Coronary artery (tissue), 2 donors: ENCODE data around the gene UMAD1.

ENCODE experiments used
- DNase-seq: peaks from one replicate; pipeline ENCODE4 v3.0.0-alpha.2; 2017; ENCODE audit warnings: low spot score
- H3K27ac ChIP-seq, 2 donors: fragments of 200-600 bp; sonication (generic); one replicate each; pipeline ENCODE4 v1.5.1; 2016 to 2019
- H3K4me3 ChIP-seq: fragments of 200-600 bp; sonication (generic); 2 replicates; pipeline ENCODE4 v1.5.1; 2016; ENCODE audit warnings: mild to moderate bottlenecking, moderate library complexity
- CTCF ChIP-seq: fragments of 200-600 bp; sonication (generic); IDR thresholded peaks from one replicate; pipeline ENCODE4 v1.5.1; 2019; ENCODE audit warnings: antibody characterized with exemption

The UMAD1 gene

DNA sequence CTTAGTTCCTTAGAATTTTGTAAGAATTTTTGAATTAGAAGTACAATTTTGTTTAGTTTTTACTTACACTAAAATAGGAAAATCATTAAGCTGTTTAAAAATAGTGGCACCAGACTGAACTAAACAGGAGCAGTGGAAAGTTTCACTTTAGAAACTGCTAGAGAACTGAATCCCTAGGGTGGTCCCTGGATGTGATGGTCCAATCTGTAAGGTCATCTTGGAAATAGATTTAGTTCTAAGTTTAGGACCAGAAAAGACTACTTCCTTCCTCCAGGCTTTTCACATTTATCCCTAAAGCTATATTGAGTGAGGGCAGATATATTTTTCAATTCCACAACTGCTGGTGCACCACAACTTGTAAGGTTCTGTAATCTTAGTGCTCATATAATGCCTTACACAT is 58.8 kb downstream of the UMAD1 start:
- DNase-seq = no peak
- no peak overlapping the region for H3K27ac ChIP-seq
- H3K4me3 ChIP-seq = peak overlapping the region; percentile 36
- no peak for TF ChIP-seq CTCF

DNA sequence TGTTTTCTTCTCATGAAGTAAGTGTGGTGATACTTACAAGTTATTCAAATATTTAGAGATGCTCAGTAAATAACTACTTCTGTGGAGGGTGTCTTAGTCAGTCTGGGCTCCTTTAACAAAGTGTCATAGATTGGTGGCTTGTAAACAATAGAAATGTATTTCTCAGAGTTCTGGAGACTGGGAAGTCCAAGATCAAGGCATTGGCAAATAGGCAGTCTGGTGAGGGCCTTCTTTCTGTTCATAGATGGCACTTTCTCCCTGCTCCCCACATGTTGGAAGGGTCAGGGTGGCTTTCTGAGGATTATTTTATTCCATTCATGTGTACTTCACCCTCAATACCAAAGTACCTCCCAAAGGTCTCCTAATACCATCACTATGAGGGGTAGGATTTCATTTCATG is 59.4 kb downstream of the UMAD1 start:
- no peak for DNase-seq
- no peak for TF ChIP-seq CTCF
- peak overlapping the region; percentile 36 for H3K4me3 ChIP-seq

DNA sequence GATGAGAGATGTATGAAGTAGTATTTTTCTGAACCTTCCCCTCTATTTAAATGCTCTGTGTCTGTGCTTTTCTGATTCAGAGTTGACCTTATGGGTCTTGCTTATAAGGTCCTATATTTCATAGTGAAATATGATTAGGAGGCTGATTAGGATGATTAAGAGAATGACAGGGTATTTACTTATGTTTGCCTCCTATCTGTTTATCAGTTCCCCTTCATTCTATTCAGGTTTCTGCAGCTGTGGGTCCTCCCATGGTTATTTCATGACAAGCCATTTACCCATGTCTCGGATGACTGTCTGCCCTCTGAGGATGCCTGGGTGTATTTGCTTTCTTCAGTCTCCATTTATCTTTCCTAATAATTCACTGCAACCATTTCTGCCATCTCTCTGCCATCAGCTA is 61.0 kb downstream of the UMAD1 start:
- TF ChIP-seq CTCF = no peak
- no peak for DNase-seq
- no peak overlapping the region for H3K27ac ChIP-seq

More for the DNA sequence above, 59.4 kb downstream of the UMAD1 start:
- H3K27ac ChIP-seq = no peak overlapping the region

DNA sequence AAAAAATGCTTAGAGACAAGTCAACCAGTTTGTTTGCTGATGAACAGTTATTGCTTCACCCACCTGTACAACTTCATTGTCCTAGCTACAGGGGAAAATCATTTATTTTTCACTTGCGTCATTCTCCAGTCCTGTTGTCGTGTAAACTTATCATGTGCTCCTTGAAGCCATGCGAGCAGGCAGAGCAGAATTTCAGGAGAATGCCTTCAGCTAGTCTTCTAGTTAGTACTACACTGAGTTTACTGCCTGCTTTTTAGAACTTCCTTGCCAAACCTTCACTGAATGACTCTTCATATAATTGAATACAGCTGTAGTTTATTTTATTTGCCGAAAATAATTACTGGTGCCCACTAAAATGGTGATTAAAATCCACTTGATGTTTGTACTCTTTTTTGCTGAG is 62.3 kb downstream of the UMAD1 start:
- DNase-seq = no peak
- H3K27ac ChIP-seq = no peak overlapping the region
- TF ChIP-seq CTCF = no peak

More for the DNA sequence above, 61.0 kb downstream of the UMAD1 start:
- no peak overlapping the region for H3K4me3 ChIP-seq

GRCh38 chr7:7703427-7703826 is 62.9 kb downstream of the UMAD1 start:
- DNase-seq = no peak
- TF ChIP-seq CTCF = no peak
- Histone ChIP-seq H3K4me3 (no peak overlapping the region), H3K27ac (no peak overlapping the region)

More for the DNA sequence above, 62.3 kb downstream of the UMAD1 start:
- no peak overlapping the region for H3K4me3 ChIP-seq

- H3K27ac ChIP-seq = no peak overlapping the region
- no peak for DNase-seq
- no peak overlapping the region for H3K4me3 ChIP-seq
- no peak for TF ChIP-seq CTCF
These were observed 64.3 kb downstream of the UMAD1 start for GRCh38 chr7:7704867-7705266.

DNA sequence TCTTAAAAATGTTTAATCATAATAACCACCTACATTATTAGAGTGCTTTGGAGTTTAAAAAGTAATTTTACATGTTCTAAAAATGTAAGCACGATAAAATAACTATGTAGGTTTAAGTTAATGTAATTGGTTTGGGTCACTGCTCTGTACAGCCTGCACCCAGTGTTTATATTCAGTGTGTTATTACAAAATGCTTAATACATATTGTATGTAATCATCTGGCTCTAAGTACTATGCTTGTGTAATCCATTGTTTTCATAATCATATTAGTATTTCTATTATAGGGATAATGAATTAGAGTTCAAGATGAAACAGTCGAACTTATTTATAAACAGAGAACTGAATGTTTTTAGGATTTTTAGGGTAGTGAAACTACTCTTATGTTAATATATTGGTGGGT is 64.8 kb downstream of the UMAD1 start:
- no peak for TF ChIP-seq CTCF
- Histone ChIP-seq H3K27ac (no peak overlapping the region), H3K4me3 (no peak overlapping the region)
- no peak for DNase-seq
